ENCODE results near the gene ZNF496.

- TF ChIP-seq CTCF (IDR thresholded peaks at IDR 0.05) = no peak
- TF ChIP-seq POLR2A (IDR thresholded peaks at IDR 0.05) = no peak
These were observed 30.5 kb upstream of the ZNF496 start for GRCh38 chr1:247362153-247362552.
